A549 (cell line): ENCODE results near the gene PITPNM3.

Experiments used
- BHLHE40 ChIP-seq: IDR thresholded peaks from 2 replicates; pipeline ENCODE4 v1.6.1; 2012; ENCODE audit warnings: low read depth, low read length, inconsistent platforms
- EHMT2 ChIP-seq: fragments of 200-600 bp; sonication (generic); IDR thresholded peaks from 2 replicates; pipeline ENCODE4 v1.6.1; 2016; ENCODE audit warnings: antibody characterized with exemption, low read depth, mild to moderate bottlenecking, moderate library complexity
- HDAC2 ChIP-seq: fragments of 200-600 bp; sonication (generic); IDR thresholded peaks from 2 replicates; pipeline ENCODE4 v1.6.1; 2016

DNA sequence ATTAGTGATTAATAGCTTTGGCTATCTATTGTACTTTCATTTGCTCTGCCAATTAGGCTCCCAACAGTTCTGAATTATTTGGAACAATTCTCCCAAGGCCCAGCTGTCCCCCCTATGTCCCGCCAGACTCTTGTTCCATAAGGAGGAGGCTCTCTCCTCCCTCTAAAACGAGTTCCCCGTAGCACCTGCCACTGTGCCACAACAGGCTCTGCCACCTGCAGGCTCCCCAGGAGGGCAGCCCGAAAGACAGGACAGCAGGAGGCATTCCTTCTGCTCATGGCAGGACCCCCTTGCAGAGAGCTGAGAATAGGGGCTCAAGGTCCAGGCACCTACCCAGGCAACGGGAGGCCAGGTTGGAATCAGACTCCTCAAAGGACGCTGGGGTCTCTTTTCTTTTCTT, 9.0 kb downstream of the PITPNM3 start:
- TF ChIP-seq EHMT2 (no peak), BHLHE40 (no peak), HDAC2 (no peak)
